ENCODE results near the gene CLK1.
"Not testable (repeated sequence)": the region's sequence is repeated elsewhere in the genome, so short reads cannot be mapped to it uniquely, and the experiment has no call there.

The CLK1 gene

DNA sequence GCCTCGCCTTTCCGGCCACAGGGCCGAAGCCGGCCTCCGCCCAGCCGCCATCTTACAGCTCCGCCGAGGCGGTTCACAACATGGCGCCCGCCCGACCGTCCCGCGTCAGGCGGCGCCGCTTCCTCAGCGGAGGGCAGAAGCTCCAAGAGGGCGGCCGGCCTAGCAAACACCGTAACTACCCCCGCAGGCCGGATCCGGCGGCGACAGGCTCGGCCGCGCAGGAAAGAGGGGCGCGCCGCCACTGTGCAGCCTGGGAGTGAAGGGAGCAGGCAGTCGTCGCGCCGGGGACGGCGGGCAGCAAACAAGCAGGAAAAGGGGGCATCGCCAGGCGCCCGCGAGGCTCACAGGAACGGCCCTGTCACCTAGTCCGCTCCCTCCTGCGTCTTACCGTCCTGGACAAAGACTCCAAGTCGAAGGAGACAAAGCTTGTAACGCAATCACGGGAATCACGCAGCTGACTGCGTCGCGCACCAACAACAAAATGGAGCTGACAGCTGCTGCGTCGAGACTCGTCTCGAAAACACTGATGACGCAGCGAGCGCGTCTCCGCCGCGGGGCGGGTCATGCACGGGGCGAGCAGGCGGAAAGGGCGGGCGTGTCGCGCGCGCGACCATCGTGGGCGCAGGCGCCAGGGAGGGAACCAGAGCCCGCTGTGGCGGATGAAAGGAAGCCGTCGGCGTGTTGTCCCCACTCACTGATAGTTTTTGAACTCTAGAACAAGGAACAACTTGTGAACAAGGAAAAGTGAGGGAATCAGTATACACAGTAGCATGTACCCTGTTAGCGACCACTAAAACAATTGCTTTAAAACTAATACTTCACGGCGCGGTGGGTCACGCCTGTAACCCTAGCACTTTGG, at the start of gene CLK1:
CLK1 (minus strand) TSS at position 483 of the 859 bp plus-strand sequence. CDS start 2,796 bp downstream, outside the sequence.
- peak; percentile 56 for DNase-seq

DNA sequence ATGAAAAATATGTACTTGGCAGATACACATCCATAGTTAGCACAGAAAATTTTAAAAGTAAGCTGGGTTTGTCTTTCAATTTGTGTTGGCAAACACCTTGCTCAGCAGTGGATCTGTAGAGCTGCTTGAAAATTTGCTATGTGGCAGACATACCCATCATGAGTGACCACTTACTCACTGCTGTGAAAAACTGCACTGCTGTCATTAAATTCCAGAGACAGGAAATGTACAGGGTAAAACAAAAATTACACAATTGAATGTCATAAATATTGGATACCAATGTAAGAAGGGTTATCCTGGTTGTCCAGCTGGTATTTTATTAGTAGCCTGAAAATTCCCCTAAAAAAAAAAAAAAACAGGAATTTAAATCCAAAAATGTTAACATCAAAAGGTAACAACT, 49.2 kb upstream of the CLK1 start:
- DNase-seq: no peak

DNA sequence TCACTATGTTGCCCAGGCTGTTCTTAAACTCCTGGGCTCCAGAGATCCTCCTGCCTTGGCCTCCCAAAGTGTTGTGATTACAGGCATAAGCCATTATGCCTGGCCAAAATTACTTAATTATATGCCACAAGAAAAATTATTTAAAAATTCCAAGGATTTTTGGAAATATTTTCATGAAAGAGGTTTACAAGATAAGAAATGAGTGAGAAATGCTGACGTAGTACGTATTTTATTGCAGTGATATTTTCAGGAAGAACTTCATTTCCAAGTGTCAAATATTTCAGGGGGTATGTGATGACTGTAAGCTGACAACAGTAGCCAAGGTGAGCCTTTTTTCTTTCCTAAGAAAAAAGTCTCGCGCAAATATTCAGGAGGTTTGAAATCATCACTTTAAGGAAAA, 45.5 kb upstream of the CLK1 start:
- DNase-seq: no peak

DNA sequence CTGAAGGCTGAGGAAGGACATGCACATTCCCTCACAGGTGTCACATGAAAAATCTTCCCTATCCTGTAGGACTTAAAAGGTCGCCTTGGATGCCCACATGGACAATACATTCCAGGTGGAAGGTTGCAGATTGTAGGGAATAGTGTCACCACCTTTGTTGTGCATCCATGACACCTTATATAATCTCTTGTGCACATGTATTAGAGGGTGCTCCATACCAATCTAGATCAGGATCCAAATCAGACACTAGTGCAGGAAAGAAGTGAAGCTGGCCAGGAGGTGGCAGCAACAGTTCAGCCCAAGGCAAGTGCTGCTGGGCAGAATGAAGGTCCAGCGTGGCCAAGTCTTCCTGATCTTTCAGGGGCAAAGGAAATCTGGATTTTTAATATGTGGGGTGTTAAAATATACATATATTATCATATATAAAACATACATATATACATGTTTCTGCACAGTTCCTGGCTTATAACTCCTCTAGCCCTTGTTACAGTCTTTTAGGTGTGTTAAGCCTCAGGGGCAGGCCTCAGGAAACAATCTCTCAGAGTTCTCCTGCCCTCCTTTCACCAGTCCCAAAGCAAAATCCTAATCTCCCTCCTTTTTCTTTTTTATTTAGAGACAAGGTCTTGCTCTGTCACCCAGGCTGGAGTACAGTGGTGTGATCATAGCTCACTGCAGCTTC, 41.3 kb upstream of the CLK1 start:
- peak; percentile 21 for DNase-seq

DNA sequence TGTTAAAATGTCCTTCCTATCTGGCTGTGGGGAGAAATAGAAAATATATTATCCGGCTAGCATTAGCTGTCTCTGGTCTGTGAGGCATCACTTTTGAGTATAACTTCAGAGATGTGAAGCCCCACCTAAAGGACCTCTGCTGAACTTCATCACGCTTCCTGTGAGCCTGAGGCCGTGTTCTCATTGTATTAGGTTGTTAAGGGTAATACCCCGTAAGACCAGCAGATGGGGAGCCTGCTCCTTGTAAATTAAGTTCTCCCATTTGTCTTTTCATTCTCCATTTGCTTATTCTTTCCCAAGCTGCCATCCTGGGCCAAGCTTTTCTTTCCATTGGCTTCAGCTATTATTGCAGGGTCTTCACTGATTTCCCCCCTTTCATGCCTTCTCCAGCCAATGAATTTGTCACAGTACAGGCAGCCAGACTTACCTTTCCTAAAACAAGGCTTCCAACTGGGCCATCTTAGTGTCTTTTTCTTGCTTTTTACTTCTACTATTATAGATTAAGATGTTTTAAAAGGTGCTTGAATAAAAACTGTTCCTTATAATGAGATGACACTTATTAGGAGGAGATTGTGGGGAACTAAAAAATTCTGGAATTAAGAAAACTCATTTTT, 37.1 kb upstream of the CLK1 start:
- peak; percentile 75 for DNase-seq

DNA sequence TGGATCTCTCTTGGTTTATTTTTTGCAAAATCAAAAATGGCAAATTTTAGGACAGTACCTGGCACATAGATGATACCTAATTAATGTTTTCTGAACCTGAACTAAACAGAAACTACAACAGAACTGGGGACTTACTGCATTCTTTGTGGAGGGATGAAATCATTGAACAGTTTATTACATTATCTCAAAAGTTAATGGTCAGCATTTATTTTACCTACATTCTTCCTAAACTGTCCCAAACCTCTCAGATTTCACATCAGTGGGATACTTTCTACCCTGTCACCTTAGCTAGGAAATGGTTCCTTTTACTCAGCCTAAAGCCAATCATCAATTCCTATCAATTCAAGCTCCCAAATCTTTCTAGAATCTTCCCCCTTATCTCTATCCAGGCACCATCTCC, 35.0 kb upstream of the CLK1 start:
- DNase-seq: no peak

DNA sequence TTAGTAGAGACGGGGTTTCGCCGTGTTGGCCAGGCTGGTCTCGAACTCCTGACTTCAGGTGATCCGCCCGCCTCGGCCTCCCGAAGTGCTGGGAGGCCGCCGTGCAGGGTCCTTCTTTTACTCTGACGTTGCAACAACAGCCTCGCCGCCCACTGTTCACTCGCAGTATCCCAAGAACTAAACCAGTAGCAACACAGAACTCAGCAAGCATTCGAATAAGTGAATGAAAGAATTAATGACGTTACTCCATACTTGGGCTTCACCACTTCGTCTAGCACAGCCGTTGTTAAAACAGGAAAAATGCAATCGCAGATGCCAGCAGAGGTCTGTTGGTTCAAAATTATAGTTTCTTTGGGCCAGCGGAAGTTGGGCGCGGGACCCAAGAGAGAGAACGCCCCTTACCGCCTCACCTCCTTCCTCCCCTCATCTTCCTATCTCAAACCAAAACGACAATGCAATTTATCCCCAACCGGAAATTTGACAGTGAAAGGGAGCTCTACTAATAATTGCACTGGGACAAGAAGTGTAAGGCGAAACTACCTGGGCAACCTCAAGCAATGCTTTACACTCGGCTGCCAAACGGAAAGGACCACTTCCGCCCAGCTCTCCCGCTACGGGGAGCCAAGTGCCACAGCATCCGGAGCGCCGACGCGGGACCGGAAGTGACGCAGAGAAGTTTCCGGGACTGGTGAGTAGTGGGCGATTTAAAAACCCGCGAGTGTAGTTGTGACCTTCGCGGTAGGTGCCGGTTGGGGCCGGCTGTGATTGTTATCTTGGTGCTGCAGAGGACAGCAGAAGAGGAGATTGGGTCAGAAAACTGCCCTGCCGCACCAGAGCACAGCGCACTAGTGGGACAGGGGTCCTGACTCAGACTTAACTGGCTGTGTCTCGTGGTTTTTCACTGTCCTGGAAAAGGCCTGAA, 24.5 kb upstream of the CLK1 start, which contains the start of the genes NIF3L1 and PPIL3:
NIF3L1 (plus strand) TSS at position 668 of the 922 bp plus-strand sequence. CDS start 2,573 bp downstream, outside the sequence.
PPIL3 (minus strand) TSS at position 374 of the 922 bp plus-strand sequence. CDS start 1,462 bp downstream, outside the sequence.
- peak; percentile 97 for DNase-seq

DNA sequence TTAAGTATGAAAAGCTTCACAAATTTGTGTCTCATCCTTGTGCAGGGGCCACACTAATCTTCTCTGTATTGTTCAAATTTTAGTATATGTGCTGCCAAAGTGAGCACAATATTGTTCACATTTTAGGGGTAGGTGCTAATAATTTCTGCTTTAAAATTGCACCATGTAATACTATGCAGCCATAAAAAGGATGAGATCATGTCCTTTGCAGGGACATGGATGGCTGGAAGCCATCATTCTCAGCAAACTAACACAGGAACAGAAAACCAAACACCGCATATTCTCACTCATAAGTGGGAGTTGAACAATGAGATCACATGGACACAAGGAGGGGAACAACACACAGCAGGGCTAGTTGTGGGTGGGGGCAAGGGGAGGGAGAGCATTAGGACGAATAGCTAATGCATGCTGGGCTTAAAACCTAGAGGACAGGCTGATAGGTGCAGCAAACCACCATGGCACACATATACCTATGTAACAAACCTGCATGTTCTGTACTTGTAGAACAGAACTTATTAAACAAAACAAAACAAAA, 17.3 kb upstream of the CLK1 start:
- DNase-seq: not testable (repeated sequence)

DNA sequence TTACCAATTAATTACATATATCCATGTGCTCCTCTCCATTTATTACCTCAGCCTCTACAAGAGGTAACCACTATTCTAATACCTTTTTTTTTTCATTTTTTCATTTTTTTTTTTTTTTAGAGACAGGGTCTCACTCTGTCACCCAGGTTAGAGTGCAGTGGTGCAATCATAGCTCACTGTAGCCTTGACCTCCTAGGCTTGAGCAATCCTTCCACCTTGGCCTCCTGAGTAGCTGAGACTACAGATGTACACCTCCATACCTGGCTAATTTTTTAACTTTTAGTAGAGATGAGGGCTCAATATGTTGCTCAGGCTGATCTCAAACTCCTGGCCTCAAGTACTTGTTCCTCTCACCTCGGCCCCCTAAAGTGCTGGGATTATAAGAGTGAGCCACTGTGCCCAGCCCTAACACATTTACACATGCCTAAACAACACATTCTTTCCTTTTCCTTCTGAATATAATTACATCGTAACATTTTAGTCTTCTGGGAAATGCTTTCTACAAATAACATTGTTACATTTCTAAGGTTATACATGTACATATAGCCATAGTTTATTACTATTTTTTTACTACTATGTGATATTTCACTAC, 13.9 kb upstream of the CLK1 start:
- no peak for DNase-seq

DNA sequence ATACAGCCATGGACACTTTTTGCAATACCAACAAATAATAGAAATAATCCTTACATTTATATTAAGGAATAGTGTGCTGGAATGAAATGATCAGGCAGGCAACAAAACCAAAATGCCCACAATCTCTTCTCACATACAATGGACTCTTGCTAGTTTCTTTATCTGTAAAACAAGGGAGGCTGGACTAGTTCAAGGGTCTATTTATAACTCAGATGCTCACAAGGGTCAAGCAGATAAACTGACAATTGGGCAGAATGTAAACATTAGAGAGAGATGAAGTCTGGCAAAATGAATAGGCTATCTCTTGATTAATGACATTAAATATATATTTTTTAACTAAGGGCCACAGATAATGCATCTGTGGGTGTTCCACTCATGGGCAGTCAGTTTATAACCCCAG, 13.0 kb upstream of the CLK1 start:
- no peak for DNase-seq

DNA sequence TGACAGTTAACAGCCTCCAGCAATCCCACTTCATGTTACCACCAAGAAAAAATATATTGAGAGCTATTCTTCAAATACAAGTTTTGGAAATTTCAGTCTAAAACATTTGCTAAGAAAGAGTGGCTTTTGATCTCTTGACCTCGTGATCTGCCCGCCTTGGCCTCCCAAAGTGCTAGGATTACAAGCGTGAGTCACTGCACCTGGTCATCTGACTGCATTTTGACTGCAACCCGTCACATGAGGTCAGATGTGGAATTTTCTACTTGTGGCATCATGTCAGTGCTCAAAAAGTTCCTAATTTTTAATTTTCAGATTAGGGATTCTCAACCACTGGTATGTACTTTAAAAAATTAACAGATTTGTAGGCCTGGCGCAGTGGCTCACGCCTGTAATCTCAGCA, 9.1 kb upstream of the CLK1 start:
- no peak for DNase-seq

DNA sequence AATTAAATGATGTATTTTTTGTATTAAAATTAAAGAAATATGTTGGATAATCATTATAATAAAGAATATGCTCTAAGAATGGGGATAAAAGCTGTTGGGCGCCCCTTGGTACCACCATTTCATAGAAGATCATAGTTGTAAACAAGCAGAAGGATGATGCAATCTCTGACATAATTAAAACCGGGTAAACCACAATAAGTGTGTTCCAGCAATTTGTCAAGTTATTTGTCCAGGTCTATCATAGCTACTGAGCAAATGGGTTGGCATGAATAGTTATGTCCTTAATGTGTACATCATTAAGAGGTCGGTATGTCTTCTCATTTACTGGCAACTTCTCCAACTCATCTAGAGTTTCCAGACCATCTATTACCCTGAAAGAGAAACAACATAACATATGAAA, 6.7 kb upstream of the CLK1 start:
- no peak for DNase-seq

DNA sequence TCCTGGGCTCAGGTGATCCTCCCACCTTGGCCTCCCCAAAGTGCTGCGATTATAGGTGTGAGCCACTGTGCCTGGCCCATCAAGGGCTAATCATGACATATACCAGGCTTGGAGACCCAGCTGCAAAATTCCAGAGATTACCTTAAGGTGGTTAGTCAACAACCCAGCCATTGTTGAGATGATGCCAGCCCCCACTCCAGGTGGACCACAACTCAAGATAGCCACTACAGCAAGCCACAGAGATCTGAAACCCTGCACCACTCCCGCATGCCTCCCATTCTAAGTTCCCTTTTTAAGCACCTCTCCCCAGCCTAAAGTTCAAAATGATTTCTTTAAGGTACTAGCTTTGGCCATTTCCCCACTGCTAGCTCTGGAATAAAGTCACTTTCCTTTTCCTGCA, 4.6 kb upstream of the CLK1 start:
- DNase-seq: no peak

DNA sequence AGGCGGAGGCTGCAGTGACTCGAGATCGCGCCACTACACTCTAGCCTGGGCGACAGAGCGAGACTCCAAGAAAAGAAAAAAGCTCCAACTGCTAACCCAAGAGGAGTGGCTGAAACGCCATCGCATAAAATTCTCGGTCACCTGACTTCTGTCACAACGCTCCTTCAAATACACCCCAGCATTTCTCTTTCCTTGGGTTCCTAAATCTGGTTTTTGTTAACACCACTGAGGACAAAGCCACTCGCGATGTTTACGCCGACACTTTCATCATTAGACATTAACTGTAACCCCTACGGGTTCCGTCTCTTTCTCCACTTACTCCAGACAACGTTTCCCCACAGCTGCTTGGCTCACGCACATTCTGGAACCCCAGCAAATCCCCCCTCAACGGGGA, 679 bp downstream of the CLK1 start:
- no peak for DNase-seq

DNA sequence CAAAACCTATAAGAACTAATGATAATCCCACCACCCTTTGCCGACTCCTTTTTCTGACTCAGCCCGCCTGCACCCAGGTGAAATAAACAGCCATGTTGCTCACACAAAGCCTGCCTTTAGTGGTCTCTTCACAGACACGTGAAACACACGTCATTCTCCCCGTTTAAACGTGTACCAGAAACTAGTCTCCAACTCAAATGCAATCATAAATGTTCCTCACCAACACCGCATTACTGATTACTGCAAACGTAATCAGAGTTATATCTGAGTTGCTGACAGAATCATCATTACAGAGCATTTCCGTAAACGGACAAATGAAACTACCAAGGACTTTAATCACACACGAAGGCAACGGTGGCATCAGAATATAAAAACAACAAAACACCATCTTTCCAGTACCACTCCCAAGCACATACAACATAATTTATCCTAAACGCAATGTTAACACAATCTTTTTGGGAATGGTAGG, 1.9 kb downstream of the CLK1 start:
- DNase-seq: no peak

DNA sequence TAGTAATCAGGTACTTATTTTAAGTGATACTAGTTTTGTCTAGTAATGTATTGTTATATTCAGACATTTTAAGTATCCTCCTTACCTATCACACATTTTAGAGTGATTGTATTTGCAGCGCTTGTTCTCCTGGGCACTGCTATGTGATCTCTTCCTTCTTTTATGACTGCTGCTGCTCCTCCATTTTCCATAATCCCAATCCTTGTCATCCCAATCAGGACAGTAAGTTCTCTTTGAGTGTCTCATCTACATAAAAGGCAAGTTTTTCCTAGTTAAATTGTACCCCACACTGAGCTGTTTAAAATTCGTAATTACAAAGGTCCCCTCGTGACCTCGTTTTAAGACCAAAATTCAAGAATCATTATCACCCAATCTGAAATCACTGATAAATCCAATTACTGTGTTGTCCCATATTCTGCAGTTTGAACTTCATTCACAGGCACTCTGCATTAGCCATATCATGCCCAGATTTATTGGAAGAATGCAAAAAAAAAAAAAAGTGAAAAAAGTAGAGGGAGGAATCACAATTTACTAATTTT, 2.8 kb downstream of the CLK1 start:
- no peak for DNase-seq

DNA sequence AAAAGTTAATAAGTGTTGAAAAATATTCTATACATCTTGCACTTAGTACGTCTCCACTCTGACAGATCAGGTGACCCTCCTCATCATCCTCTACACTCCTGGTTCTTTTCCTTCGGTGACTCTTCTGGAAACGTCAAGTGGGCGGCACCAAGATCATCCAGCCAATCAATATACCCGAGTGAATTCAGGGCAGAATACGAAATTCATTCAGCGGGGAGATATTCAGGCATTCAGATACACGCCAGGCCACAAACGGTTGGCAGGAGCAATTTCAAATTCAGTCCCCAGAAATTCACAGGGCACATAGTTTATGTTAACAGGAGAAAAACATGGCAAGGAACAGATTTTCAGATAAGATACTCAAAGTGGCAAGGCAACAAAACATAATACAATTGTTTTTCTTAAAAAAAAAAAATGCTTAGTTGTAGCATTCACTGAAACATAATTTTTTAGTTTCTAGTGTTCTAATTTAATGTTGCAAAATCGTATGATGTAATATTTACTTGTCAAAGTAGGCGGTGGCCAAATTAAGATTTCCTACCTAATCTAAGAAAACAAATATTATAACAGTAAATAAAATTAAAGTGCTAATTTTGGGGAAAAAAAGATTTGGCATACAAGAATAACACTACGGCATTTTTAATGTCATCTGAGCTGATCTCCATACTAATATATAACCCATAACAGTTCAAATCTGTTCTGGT, 4.2 kb downstream of the CLK1 start:
- DNase-seq: no peak

DNA sequence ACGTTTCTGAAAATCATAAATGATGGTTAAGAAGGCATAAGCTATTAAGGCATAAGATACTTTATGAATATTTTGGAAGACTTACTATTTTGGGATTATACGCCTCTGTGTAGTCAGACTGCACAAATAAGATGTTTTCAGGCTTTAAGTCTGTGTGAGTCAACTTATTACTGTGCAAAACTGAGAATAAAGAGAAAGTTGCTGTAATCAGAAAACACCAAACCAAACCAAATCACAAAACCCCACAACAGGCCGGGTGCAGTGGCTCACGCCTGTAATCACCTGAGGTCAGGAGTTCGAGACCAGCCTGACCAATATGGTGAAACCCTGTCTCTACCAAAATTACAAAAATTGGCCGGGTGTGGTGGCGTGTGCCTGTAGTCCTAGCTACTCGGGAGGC, 7.7 kb downstream of the CLK1 start:
- DNase-seq: no peak

DNA sequence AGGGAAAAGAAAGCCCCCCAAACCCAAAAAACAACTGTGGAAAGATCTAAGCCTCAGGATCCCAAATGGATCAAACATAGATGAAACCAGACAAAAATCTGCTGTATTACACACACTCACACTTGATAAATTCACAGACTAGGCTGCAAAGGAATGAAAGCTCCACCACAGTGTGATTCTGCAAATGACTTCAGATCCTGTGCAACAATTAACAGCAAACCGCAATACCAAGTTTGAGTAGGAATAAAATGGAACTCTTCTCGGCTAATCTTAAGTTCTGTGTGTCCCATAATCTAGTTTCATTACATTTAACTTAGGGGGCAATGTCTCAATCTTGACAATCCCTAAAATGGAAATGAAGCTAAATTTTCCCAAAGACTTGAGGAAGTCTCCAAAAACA, 11.9 kb downstream of the CLK1 start:
- DNase-seq: no peak

DNA sequence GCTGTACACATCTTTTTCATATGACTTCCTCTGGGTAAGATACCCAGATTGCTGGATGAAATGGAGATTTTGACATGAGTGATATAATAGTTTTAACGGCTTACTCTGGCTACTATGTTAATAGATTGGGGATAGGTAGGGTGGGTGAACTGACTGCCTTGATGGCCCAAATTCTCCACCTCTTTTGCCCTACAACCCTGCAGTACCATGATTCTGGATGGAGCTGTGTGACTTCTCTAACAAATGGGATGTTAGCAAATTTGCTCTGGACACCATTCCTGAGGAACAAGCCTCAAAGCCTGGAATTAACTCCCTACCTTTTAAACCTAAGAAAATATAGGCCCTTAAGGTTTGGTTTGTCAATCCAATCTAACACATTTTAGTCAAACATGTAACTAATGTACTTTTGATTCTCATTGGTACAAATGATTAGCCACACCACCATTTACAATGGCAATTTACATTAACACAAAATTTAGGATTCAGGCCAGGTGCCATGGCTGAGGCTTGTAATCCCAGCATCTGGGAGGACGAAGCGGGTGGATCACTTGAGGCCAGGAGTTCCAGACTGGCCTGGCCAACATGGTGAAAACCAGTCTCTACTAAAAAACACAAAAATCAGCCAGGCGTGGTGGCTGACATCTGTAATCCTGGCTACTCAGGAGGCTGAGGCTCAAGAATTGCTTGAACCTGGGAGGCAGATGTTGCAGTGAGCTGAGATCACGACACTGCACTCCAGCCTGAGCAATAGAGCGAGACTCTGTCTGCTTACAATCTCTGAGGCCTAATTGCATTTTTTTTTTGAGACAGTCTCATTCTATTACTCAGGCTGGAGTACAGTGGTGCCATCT, 12.8 kb downstream of the CLK1 start:
- DNase-seq: no peak
